Activated T-cell treated with anti-CD3 and anti-CD28 coated beads for 24 hours (primary cell): Measurements from ENCODE around the gene PAF1.

Source experiments
- DNase-seq: peaks from one replicate; pipeline ENCODE4 v3.0.0-alpha.2; 2020; ENCODE audit warnings: low read depth

PAF1 gene

GRCh38 chr19:39416152-39417120 lies 25.5 kb upstream of the PAF1 start:
- DNase-seq = no peak

GRCh38 chr19:39415111-39416046 lies 24.5 kb upstream of the PAF1 start:
- no peak for DNase-seq

GRCh38 chr19:39413911-39414608 lies 23.2 kb upstream of the PAF1 start:
- DNase-seq = no peak

GRCh38 chr19:39413272-39413910 lies 22.5 kb upstream of the PAF1 start:
- DNase-seq = no peak

GRCh38 chr19:39412867-39413271 lies 22.0 kb upstream of the PAF1 start:
- no peak for DNase-seq

GRCh38 chr19:39412100-39412866 lies 21.4 kb upstream of the PAF1 start, which contains the start of gene PLEKHG2:
TSS of gene PLEKHG2 (plus strand) at chr19:39412669. CDS start at chr19:39414087, 1,418 bp downstream.
- peak; percentile 93 for DNase-seq

- DNase-seq = peak; percentile 84
Observed at GRCh38 chr19:39411832-39412099, 20.9 kb upstream of the PAF1 start.

- no peak for DNase-seq
Observed at GRCh38 chr19:39411081-39411831, 20.4 kb upstream of the PAF1 start.

GRCh38 chr19:39410831-39411080 lies 19.9 kb upstream of the PAF1 start:
- DNase-seq = no peak

- DNase-seq = no peak
Observed at GRCh38 chr19:39410017-39410830, 19.3 kb upstream of the PAF1 start.

- DNase-seq = peak; percentile 65
Observed at GRCh38 chr19:39409208-39410016, 18.5 kb upstream of the PAF1 start.

GRCh38 chr19:39408392-39409207 lies 17.7 kb upstream of the PAF1 start:
- DNase-seq = no peak

- DNase-seq = no peak
Observed at GRCh38 chr19:39407660-39408391, 16.9 kb upstream of the PAF1 start.

GRCh38 chr19:39407410-39407659 lies 16.4 kb upstream of the PAF1 start:
- no peak for DNase-seq

- peak; percentile 81 for DNase-seq
Observed at GRCh38 chr19:39406656-39407409, 15.9 kb upstream of the PAF1 start, which contains the start of gene ZFP36. TSS of gene ZFP36 (plus strand) at chr19:39406847. CDS start at chr19:39406905, 58 bp downstream.

GRCh38 chr19:39405958-39406655 lies 15.2 kb upstream of the PAF1 start:
- DNase-seq = peak; percentile 78
